Fibroblast of lung (primary cell): Measurements from ENCODE around the gene CD2AP. TPM values are rescaled to one million over a fixed set of nuclear protein-coding genes. Genes with fewer than 3 reads are reported as not detected.

Source experiments
- DNase-seq, 2 donors: peaks; one replicate each; pipeline versions ENCODE4 v3.0.0 to v3.0.0-alpha.2; 2010; ENCODE audit warnings: low read depth in 2 of 2
- H2AFZ ChIP-seq: 2 replicates; pipeline ENCODE4 v1.5.1; 2012; ENCODE audit warnings: low read length, control low read depth, inconsistent platforms
- H3K27ac ChIP-seq: 2 replicates; pipeline ENCODE4 v1.5.1; 2011; ENCODE audit warnings: low read length, control low read depth; ENCODE audit not compliant: insufficient read depth
- H3K27me3 ChIP-seq: 2 replicates; pipeline ENCODE4 v1.5.1; 2011; ENCODE audit warnings: mild to moderate bottlenecking, low read length; ENCODE audit not compliant: control insufficient read depth, insufficient read depth
- H3K36me3 ChIP-seq: 2 replicates; pipeline ENCODE4 v1.5.1; 2011; ENCODE audit warnings: low read length; ENCODE audit not compliant: control insufficient read depth, insufficient read depth
- H3K4me1 ChIP-seq: 2 replicates; pipeline ENCODE4 v1.5.1; 2011; ENCODE audit warnings: low read length; ENCODE audit not compliant: control insufficient read depth, insufficient read depth; ENCODE audit errors: extremely low read depth
- H3K4me2 ChIP-seq: 2 replicates; pipeline ENCODE4 v1.5.1; 2011; ENCODE audit warnings: low read length, control low read depth; ENCODE audit not compliant: insufficient read depth; ENCODE audit errors: extremely low read depth
- H3K4me3 ChIP-seq, 4 experiments: fragments of 200-600 bp in 1 of 4; sonication (generic) in 1 of 4; replicated peaks in 1 of 4; 2 replicates each; pipeline ENCODE4 v1.5.1; 2011 to 2016; ENCODE audit warnings: low read length in 4 of 4, low read depth in 3 of 4, mild to moderate bottlenecking in 3 of 4, control low read depth in 2 of 4, inconsistent platforms in 1 of 4, mixed read lengths in 1 of 4; ENCODE audit not compliant: insufficient read depth in 1 of 4; ENCODE audit errors: control extremely low read depth in 1 of 4
- H3K79me2 ChIP-seq: 2 replicates; pipeline ENCODE4 v1.5.1; 2012; ENCODE audit warnings: mild to moderate bottlenecking, low read length, inconsistent platforms; ENCODE audit not compliant: control insufficient read depth, insufficient read depth
- H3K9ac ChIP-seq: 2 replicates; pipeline ENCODE4 v1.5.1; 2011; ENCODE audit warnings: mild to moderate bottlenecking, low read length, control low read depth; ENCODE audit not compliant: insufficient read depth
- H3K9me3 ChIP-seq: 2 replicates; pipeline ENCODE4 v1.5.1; 2012; ENCODE audit warnings: low read depth, low read length; ENCODE audit not compliant: control insufficient read depth, insufficient read depth
- H4K20me1 ChIP-seq: 2 replicates; pipeline ENCODE4 v1.5.1; 2011; ENCODE audit warnings: low read length; ENCODE audit not compliant: control insufficient read depth, insufficient read depth; ENCODE audit errors: extremely low read depth
- EZH2 ChIP-seq: IDR thresholded peaks from 2 replicates; pipeline ENCODE4 v1.5.1; 2012; ENCODE audit warnings: low read length, control low read depth, mild to moderate bottlenecking; ENCODE audit errors: missing control alignments
- polyA plus RNA-seq, 2 donors: library from polyadenylated mRNA; depleted of rRNA in 1 of 2; stranded (reverse) in 1 of 2; unstranded in 1 of 2; fragments of >200 nt; gene quantifications; 2 replicates each; pipeline ENCODE4 v1.2.1, GENCODE V29; 2011 to 2012; ENCODE audit warnings: missing spikeins in 1 of 2
- total RNA-seq: library from RNA; depleted of rRNA; stranded (reverse); fragments of >200 nt; gene quantifications from 2 replicates; pipeline ENCODE4 v1.2.1, GENCODE V29; 2014
- TF ChIP-seq, protein P1 (sequence below), 2 donors: IDR thresholded peaks in 1 of 2; conservative IDR thresholded peaks in 1 of 2; 1 replicate in 1 of 2; 2 replicates in 1 of 2; pipeline ENCODE4 v1.5.1; 2011 to 2012; ENCODE audit warnings: low read length in 2 of 2, control low read depth in 1 of 2, inconsistent platforms in 1 of 2, low read depth in 1 of 2, mild to moderate bottlenecking in 1 of 2

Gene CD2AP
- total and polyA plus RNA-seq, 2 donors (not counting 1 experiment from before 2014, with no cell fraction given): 15.7 to 17.2 TPM

DNA sequence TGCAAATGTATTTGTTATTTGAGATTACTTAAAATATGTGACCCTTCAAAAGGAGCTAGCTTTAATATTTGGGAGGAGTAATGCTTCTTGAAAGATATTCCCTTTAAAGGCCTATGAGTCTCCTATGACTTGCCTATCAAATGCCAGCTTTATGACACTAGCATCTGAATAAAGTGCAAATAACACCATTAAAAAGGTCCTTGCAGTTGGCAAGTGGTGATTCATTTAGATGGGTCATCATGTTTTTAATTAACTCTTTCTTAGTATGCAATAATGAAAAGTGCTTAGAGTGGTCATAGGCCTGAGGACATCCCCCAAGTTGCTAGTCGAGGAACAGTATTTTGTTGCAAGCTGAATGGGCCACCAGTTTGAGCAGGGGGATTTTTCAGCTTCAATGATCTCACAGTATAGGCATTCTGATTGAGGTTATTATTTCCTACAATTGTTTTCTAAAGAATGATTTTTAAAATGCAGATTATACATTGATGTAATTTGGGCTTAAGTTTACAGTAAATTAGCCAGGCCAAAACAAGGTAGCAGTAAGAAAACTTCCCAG lies 3.7 kb upstream of the CD2AP start:
- no peaks in the 10 kb centered on the region for H3K36me3 ChIP-seq
- DNase-seq: no peak
- H3K9ac ChIP-seq: no peak overlapping the region
- no peak overlapping the region for H2AFZ ChIP-seq
- no peak overlapping the region for H3K4me2 ChIP-seq
- no peak for TF ChIP-seq EZH2
- TF ChIP-seq, protein P1, sequence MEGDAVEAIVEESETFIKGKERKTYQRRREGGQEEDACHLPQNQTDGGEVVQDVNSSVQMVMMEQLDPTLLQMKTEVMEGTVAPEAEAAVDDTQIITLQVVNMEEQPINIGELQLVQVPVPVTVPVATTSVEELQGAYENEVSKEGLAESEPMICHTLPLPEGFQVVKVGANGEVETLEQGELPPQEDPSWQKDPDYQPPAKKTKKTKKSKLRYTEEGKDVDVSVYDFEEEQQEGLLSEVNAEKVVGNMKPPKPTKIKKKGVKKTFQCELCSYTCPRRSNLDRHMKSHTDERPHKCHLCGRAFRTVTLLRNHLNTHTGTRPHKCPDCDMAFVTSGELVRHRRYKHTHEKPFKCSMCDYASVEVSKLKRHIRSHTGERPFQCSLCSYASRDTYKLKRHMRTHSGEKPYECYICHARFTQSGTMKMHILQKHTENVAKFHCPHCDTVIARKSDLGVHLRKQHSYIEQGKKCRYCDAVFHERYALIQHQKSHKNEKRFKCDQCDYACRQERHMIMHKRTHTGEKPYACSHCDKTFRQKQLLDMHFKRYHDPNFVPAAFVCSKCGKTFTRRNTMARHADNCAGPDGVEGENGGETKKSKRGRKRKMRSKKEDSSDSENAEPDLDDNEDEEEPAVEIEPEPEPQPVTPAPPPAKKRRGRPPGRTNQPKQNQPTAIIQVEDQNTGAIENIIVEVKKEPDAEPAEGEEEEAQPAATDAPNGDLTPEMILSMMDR (conservative IDR thresholded peaks at IDR 0.05 in 1 of 2, IDR thresholded peaks at IDR 0.05 in 1 of 2; ENCODE audit: low read depth in 1 of 2, low read length in 2 of 2): no peak
- H3K4me1 ChIP-seq: no peaks in the 10 kb centered on the region
- no peaks in the 10 kb centered on the region for H3K9me3 ChIP-seq
- no peak overlapping the region for H3K4me3 ChIP-seq
- H4K20me1 ChIP-seq: no peaks in the 10 kb centered on the region
- no peak overlapping the region for H3K27ac ChIP-seq
- H3K79me2 ChIP-seq: peaks cover 7% of the 10 kb centered on the region
- H3K27me3 ChIP-seq: no peaks in the 10 kb centered on the region

DNA sequence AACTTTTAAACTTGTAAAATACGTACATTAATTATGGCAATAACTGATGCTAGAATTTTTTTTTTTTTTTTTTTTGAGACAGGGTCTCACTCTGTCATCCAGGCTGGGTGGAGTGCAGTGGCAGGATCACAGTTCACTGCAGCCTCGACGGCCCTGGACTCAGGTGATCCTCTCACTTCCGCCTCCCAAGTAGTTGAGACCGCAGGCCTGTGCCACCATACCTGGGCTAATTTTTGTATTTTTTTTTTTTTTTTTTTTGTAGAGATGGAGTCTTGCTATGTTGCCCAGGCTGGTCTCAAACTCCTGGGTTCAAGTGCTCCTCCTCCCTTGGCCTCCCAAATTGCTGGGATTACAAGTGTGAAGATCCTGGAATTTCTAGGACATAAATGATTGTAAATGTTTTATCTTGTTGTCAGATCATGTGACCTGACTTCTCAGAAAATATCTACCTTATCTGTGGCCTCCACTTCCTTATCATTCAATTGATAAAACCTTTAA lies 2.2 kb upstream of the CD2AP start:
- peaks cover 22% of the 10 kb centered on the region for H3K79me2 ChIP-seq
- no peak for TF ChIP-seq EZH2
- TF ChIP-seq, protein P1 (conservative IDR thresholded peaks at IDR 0.05 in 1 of 2, IDR thresholded peaks at IDR 0.05 in 1 of 2; ENCODE audit: low read depth in 1 of 2, low read length in 2 of 2): no peak
- no peak for DNase-seq
- no peaks in the 10 kb centered on the region for H4K20me1 ChIP-seq
- no peak overlapping the region for H3K9ac ChIP-seq
- H3K36me3 ChIP-seq: no peaks in the 10 kb centered on the region
- no peak overlapping the region for H2AFZ ChIP-seq
- H3K27ac ChIP-seq: no peak overlapping the region
- no peaks in the 10 kb centered on the region for H3K9me3 ChIP-seq
- H3K4me2 ChIP-seq: no peak overlapping the region
- no peak overlapping the region for H3K4me3 ChIP-seq
- H3K4me1 ChIP-seq: no peaks in the 10 kb centered on the region
- H3K27me3 ChIP-seq: no peaks in the 10 kb centered on the region

DNA sequence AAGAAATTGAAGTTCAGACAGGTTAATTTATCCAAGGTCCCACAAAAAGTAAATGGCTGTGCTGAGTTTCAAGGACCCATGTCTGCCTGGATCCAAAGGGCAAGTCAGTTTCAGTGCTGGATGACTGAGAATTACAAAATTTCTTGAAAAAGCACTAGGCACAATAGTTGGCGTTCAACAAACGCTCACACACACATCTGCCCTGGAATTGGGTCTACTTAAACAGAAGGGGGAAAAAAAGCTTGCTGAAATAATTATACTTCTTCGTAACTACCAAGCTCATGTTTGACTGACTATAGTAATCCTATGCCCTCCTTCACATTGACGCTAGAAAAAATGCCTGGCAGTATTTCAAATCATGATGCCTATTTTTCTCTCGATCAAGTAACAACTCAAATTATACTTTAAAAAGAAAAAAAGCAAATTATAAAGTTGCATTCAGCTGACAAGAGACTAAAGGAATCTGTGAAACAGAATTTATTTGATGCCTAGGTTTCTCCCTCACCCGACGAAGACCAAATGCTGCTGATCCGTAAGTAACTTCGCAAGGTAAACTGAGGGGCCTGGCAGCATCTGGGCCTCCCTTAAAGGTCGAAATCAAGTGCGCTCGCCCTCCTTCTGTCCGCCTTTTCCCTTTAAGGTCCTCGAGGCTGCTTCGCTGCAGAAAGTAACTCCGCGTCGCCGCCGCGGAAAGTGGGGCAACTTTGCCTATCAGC lies 650 bp upstream of the CD2AP start:
- no peaks in the 10 kb centered on the region for H3K27me3 ChIP-seq
- H3K36me3 ChIP-seq: no peaks in the 10 kb centered on the region
- peak overlapping the region; percentile 81 for H3K27ac ChIP-seq
- H2AFZ ChIP-seq: peak overlapping the region; percentile 94
- no peaks in the 10 kb centered on the region for H3K9me3 ChIP-seq
- H3K79me2 ChIP-seq: peaks cover 37% of the 10 kb centered on the region
- DNase-seq: peak in 1 of 2 donors; percentile 8
- peak overlapping the region; percentile 96 for H3K4me2 ChIP-seq
- H3K4me3 ChIP-seq: peak overlapping the region; percentile 70 to 94 (median 88)
- no peak for TF ChIP-seq EZH2
- TF ChIP-seq, protein P1 (conservative IDR thresholded peaks at IDR 0.05 in 1 of 2, IDR thresholded peaks at IDR 0.05 in 1 of 2; ENCODE audit: low read depth in 1 of 2, low read length in 2 of 2): no peak
- no peaks in the 10 kb centered on the region for H3K4me1 ChIP-seq
- no peaks in the 10 kb centered on the region for H4K20me1 ChIP-seq
- peak overlapping the region; percentile 95 for H3K9ac ChIP-seq
